Neural progenitor cell (in vitro differentiated cells): Measurements from ENCODE around the gene ASAP2. TPM values are rescaled to one million over a fixed set of nuclear protein-coding genes. Genes with fewer than 3 reads are reported as not detected.

Source experiments
- DNase-seq: peaks from one replicate; pipeline ENCODE4 v3.0.0-alpha.2; 2016; ENCODE audit warnings: low spot score
- H2AFZ ChIP-seq: fragments of 200-600 bp; sonication (generic); replicated peaks from 2 replicates; pipeline ENCODE4 v1.6.1; 2016; ENCODE audit warnings: antibody characterized with exemption
- H3F3A ChIP-seq: fragments of 200-600 bp; sonication (generic); 2 replicates; pipeline ENCODE4 v1.6.1; 2016; ENCODE audit warnings: antibody characterized with exemption, low read depth
- H3K27ac ChIP-seq: fragments of 200-600 bp; sonication (generic); 2 replicates; pipeline ENCODE4 v1.5.1; 2016; ENCODE audit warnings: mild to moderate bottlenecking
- H3K27me3 ChIP-seq: fragments of 200-600 bp; sonication (generic); 2 replicates; pipeline ENCODE4 v1.6.1; 2016; ENCODE audit warnings: mild to moderate bottlenecking, moderate library complexity
- H3K36me3 ChIP-seq: fragments of 200-600 bp; sonication (generic); 2 replicates; pipeline ENCODE4 v1.5.1; 2016
- H3K4me1 ChIP-seq: fragments of 200-600 bp; sonication (generic); 2 replicates; pipeline ENCODE4 v1.6.1; 2016; ENCODE audit warnings: mixed run types
- H3K4me2 ChIP-seq: fragments of 200-600 bp; sonication (generic); 2 replicates; pipeline ENCODE4 v1.6.1; 2016
- H3K4me3 ChIP-seq: fragments of 200-600 bp; sonication (generic); 2 replicates; pipeline ENCODE4 v1.5.1; 2016
- H3K79me2 ChIP-seq: fragments of 200-600 bp; sonication (generic); 2 replicates; pipeline ENCODE4 v1.6.1; 2016; ENCODE audit warnings: low read depth
- H3K9ac ChIP-seq: fragments of 200-600 bp; sonication (generic); 2 replicates; pipeline ENCODE4 v1.6.1; 2016
- H3K9me3 ChIP-seq: fragments of 200-600 bp; sonication (generic); 2 replicates; pipeline ENCODE4 v1.5.1; 2016; ENCODE audit warnings: low read depth
- H4K20me1 ChIP-seq: fragments of 200-600 bp; sonication (generic); 2 replicates; pipeline ENCODE4 v1.6.1; 2016; ENCODE audit warnings: low read depth
- H3K27ac Mint-ChIP-seq: 3 replicates; pipeline ENCODE4 v1.8.0; 2021; ENCODE audit warnings: mixed read lengths
- H3K27me3 Mint-ChIP-seq: 2 replicates; pipeline ENCODE4 v1.8.0; 2022; ENCODE audit warnings: low read depth, mild to moderate bottlenecking, inconsistent platforms, moderate library complexity, mixed read lengths; ENCODE audit not compliant: insufficient read depth
- H3K36me3 Mint-ChIP-seq: 3 replicates; pipeline ENCODE4 v1.8.0; 2021; ENCODE audit warnings: mixed read lengths
- H3K4me1 Mint-ChIP-seq: 3 replicates; pipeline ENCODE4 v1.8.0; 2021; ENCODE audit warnings: mixed read lengths
- H3K4me3 Mint-ChIP-seq: 3 replicates; pipeline ENCODE4 v1.8.0; 2021; ENCODE audit warnings: mild to moderate bottlenecking, moderate library complexity, mixed read lengths
- H3K9me3 Mint-ChIP-seq: 3 replicates; pipeline ENCODE4 v1.8.0; 2020; ENCODE audit warnings: mixed read lengths
- CTCF ChIP-seq: fragments of 200-600 bp; sonication (generic); IDR thresholded peaks from 2 replicates; pipeline ENCODE4 v1.5.1; 2017; ENCODE audit warnings: antibody characterized with exemption, mild to moderate bottlenecking
- EZH2 ChIP-seq: fragments of 200-600 bp; sonication (generic); IDR thresholded peaks from 2 replicates; pipeline ENCODE4 v1.6.1; 2017; ENCODE audit warnings: antibody characterized with exemption, mild to moderate bottlenecking, moderate library complexity
- EZH2phosphoT487 ChIP-seq: fragments of 200-600 bp; sonication (generic); IDR thresholded peaks from 2 replicates; pipeline ENCODE4 v1.6.1; 2017; ENCODE audit warnings: antibody characterized with exemption
- total RNA-seq: library from RNA; depleted of rRNA; stranded (reverse); fragments of >200 nt; gene quantifications from 2 replicates; pipeline ENCODE4 v1.2.3, GENCODE V29; 2015; ENCODE audit warnings: low replicate concordance

The ASAP2 gene
- total RNA-seq, 1 donor from 2014 or later: 31.7 TPM

- DNase-seq: no peak
- no peaks in the 10 kb centered on the region for H4K20me1 ChIP-seq
- H3K27ac Mint-ChIP-seq: no peak overlapping the region
- no peaks in the 10 kb centered on the region for H3K4me1 ChIP-seq
- peaks cover 3% of the 10 kb centered on the region for H3K27me3 Mint-ChIP-seq
- no peak overlapping the region for H2AFZ ChIP-seq
- no peaks in the 10 kb centered on the region for H3K9me3 Mint-ChIP-seq
- TF ChIP-seq EZH2 (no peak), CTCF (no peak), EZH2phosphoT487 (no peak)
- H3K27ac ChIP-seq: no peak overlapping the region
- no peak overlapping the region for H3K9ac ChIP-seq
- H3K4me3 ChIP-seq: no peak overlapping the region
- H3K4me3 Mint-ChIP-seq: no peak overlapping the region
- H3K4me1 Mint-ChIP-seq: peaks cover 7% of the 10 kb centered on the region
- no peaks in the 10 kb centered on the region for H3F3A ChIP-seq
- no peak overlapping the region for H3K4me2 ChIP-seq
- peaks cover 48% of the 10 kb centered on the region for H3K36me3 Mint-ChIP-seq
- H3K9me3 ChIP-seq: no peaks in the 10 kb centered on the region
- no peaks in the 10 kb centered on the region for H3K79me2 ChIP-seq
- H3K36me3 ChIP-seq: no peaks in the 10 kb centered on the region
- H3K27me3 ChIP-seq: no peaks in the 10 kb centered on the region
Observed at GRCh38 chr2:9373047-9373446, 166.4 kb downstream of the ASAP2 start.

- H3K27ac Mint-ChIP-seq: no peak overlapping the region
- Histone ChIP-seq H3K36me3 (no peaks in the 10 kb centered on the region), H3K4me1 (no peaks in the 10 kb centered on the region), H3K79me2 (no peaks in the 10 kb centered on the region), H3K27me3 (no peaks in the 10 kb centered on the region), H3K27ac (no peak overlapping the region), H3K4me3 (no peak overlapping the region), H3K9ac (no peak overlapping the region), H3K9me3 (no peaks in the 10 kb centered on the region), H3K4me2 (no peak overlapping the region), H3F3A (no peaks in the 10 kb centered on the region), H2AFZ (no peak overlapping the region), H4K20me1 (no peaks in the 10 kb centered on the region)
- H3K27me3 Mint-ChIP-seq: peaks cover 3% of the 10 kb centered on the region
- no peak overlapping the region for H3K4me3 Mint-ChIP-seq
- peaks cover 45% of the 10 kb centered on the region for H3K36me3 Mint-ChIP-seq
- no peaks in the 10 kb centered on the region for H3K9me3 Mint-ChIP-seq
- TF ChIP-seq EZH2phosphoT487 (no peak), CTCF (no peak), EZH2 (no peak)
- no peak for DNase-seq
- H3K4me1 Mint-ChIP-seq: peaks cover 7% of the 10 kb centered on the region
Observed at GRCh38 chr2:9373476-9373875, 166.9 kb downstream of the ASAP2 start.

- H3K9me3 ChIP-seq: no peaks in the 10 kb centered on the region
- no peaks in the 10 kb centered on the region for H4K20me1 ChIP-seq
- no peak overlapping the region for H3K4me2 ChIP-seq
- no peak for DNase-seq
- H3K36me3 ChIP-seq: no peaks in the 10 kb centered on the region
- H3K27ac ChIP-seq: no peak overlapping the region
- H3K27me3 Mint-ChIP-seq: peaks cover 3% of the 10 kb centered on the region
- H3K4me1 Mint-ChIP-seq: peaks cover 7% of the 10 kb centered on the region
- H3K27me3 ChIP-seq: no peaks in the 10 kb centered on the region
- no peaks in the 10 kb centered on the region for H3K9me3 Mint-ChIP-seq
- no peak overlapping the region for H3K4me3 Mint-ChIP-seq
- no peak overlapping the region for H3K9ac ChIP-seq
- H3F3A ChIP-seq: no peaks in the 10 kb centered on the region
- H3K36me3 Mint-ChIP-seq: peaks cover 42% of the 10 kb centered on the region
- TF ChIP-seq EZH2phosphoT487: no peak
- H3K4me1 ChIP-seq: no peaks in the 10 kb centered on the region
- H2AFZ ChIP-seq: no peak overlapping the region
- H3K79me2 ChIP-seq: no peaks in the 10 kb centered on the region
- no peak overlapping the region for H3K4me3 ChIP-seq
- H3K27ac Mint-ChIP-seq: peak overlapping the region; percentile 93
Observed at GRCh38 chr2:9374071-9374730, 167.6 kb downstream of the ASAP2 start.

- Histone ChIP-seq H3K27me3 (no peaks in the 10 kb centered on the region), H4K20me1 (no peaks in the 10 kb centered on the region), H3K79me2 (no peaks in the 10 kb centered on the region), H2AFZ (no peak overlapping the region), H3K4me1 (no peaks in the 10 kb centered on the region), H3K36me3 (no peaks in the 10 kb centered on the region), H3K4me2 (no peak overlapping the region), H3K27ac (no peak overlapping the region), H3K4me3 (no peak overlapping the region), H3F3A (no peaks in the 10 kb centered on the region), H3K9me3 (no peaks in the 10 kb centered on the region), H3K9ac (no peak overlapping the region)
- Mint-ChIP-seq H3K27me3 (no peaks in the 10 kb centered on the region), H3K9me3 (no peaks in the 10 kb centered on the region), H3K4me3 (no peak overlapping the region), H3K36me3 (peaks cover 33% of the 10 kb centered on the region), H3K4me1 (peaks cover 7% of the 10 kb centered on the region), H3K27ac (no peak overlapping the region)
- DNase-seq: no peak
- TF ChIP-seq CTCF: no peak
- no peak for TF ChIP-seq EZH2phosphoT487
- TF ChIP-seq EZH2: no peak
Observed at GRCh38 chr2:9375857-9376428, 169.3 kb downstream of the ASAP2 start.
